IPS-18c (cell line): ENCODE measurements around the gene MPP3.
"Not testable (repeated sequence)": the region's sequence is repeated elsewhere in the genome, so short reads cannot be mapped to it uniquely, and the experiment has no call there.

ENCODE experiments used
- H3K4me3 ChIP-seq: 2 replicates; pipeline ENCODE4 v1.7.0; 2013; ENCODE audit warnings: low read depth, mild to moderate bottlenecking, low read length, moderate library complexity; ENCODE audit not compliant: insufficient read depth
- H3K9me3 ChIP-seq: one replicate; pipeline ENCODE4 v1.6.1; 2013; ENCODE audit warnings: mild to moderate bottlenecking, low read length, moderate library complexity; ENCODE audit not compliant: control insufficient read depth, insufficient read depth

Gene MPP3, protein sequence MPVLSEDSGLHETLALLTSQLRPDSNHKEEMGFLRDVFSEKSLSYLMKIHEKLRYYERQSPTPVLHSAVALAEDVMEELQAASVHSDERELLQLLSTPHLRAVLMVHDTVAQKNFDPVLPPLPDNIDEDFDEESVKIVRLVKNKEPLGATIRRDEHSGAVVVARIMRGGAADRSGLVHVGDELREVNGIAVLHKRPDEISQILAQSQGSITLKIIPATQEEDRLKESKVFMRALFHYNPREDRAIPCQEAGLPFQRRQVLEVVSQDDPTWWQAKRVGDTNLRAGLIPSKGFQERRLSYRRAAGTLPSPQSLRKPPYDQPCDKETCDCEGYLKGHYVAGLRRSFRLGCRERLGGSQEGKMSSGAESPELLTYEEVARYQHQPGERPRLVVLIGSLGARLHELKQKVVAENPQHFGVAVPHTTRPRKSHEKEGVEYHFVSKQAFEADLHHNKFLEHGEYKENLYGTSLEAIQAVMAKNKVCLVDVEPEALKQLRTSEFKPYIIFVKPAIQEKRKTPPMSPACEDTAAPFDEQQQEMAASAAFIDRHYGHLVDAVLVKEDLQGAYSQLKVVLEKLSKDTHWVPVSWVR

GRCh38 chr17:43832976-43833829 is at the start of gene MPP3:
TSS of gene MPP3 (minus strand) at chr17:43833146. CDS start at chr17:43831906, 1,240 bp downstream.
- Histone ChIP-seq H3K9me3 (no peaks in the 10 kb centered on the region), H3K4me3 (peak within 1 kb of the TSS; percentile 73)

DNA sequence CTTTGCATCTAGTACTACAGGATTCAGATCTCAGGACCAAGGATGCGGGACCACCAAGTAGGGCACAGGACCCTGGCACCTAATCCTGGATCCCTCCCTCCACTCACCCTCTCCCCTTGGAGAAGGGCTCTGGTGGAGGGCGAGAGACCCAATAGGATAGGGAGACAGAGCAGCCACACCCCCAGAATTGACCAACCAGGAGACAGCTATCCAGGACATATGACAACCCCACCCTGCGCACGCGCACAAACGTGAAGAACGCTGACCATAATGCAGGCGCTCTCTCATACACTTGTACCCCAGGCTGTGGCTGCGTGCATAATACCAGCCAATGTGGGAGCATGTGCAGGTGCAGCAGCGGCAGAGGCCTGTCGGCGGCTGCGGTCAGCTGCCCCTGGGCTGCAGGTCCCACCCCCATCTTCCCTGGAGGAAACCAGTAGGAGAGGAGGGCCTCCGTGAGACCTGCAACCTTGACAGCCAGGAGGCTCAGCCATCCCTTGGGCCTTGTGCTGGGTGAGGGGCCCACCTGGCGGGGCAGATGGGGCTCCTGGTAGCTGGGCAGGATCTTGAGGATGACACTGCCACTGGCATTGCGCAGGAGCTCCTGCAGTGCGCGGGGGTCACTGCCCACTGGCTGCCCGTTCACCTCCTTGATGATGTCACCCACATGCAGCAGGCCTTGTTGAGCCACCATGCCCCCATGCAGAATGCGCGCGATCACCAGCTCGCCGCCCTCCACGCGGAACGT is 49.0 kb upstream of the MPP3 start:
- Histone ChIP-seq H3K4me3 (no peak overlapping the region), H3K9me3 (no peaks in the 10 kb centered on the region)

DNA sequence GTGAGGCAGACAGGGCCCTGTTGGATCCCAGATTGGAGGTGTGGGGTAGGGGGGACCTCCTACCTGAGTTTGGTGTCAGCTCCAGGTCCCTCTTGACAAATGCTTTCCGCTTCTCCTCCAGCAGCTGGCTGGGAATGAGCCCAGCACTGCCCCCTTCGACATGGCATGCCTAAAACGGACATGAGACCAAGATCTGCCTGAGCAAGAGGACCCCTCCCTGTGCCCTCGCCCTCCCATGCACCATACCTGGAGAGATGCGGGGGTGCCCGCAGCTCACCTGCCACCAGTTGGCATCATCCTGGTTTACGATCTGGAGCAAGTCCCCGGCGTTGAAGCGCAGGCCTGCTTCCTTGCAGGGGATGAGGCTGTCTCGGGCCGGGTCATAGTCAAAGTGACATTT is 48.2 kb upstream of the MPP3 start:
- no peak overlapping the region for H3K4me3 ChIP-seq
- H3K9me3 ChIP-seq, result no peaks in the 10 kb centered on the region

DNA sequence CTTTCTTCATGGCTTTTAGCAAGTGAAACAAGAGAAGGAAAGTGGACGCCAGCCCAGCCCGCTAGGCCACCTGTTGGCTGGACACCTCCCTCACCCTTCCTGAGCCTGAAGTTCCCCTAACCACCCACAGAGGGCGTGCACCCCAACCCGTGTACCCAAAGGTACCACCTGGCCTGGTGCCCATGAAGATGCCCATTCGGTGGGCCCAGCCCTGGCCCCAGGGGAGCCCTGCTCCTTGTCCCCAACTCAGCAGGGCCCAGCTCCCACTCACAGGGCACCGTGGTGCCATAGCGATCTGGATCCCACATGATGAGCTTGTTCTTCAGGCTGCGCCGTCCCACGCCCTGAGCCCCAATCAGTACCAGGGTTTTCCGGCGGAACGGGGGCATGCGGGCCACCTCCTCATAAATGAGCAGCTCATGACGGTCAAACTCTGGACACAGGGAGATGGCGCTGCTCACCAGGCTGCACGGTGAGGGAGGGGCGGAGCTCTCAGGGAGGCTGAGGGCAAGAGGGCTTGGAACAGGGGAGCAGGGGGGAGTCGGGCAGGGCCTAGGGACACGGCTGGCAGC is 47.6 kb upstream of the MPP3 start:
- no peaks in the 10 kb centered on the region for H3K9me3 ChIP-seq
- H3K4me3 ChIP-seq, result no peak overlapping the region

- H3K9me3 ChIP-seq, result no peaks in the 10 kb centered on the region
- H3K4me3 ChIP-seq, result no peak overlapping the region
Observed at GRCh38 chr17:43879723-43880419, 46.9 kb upstream of the MPP3 start.

DNA sequence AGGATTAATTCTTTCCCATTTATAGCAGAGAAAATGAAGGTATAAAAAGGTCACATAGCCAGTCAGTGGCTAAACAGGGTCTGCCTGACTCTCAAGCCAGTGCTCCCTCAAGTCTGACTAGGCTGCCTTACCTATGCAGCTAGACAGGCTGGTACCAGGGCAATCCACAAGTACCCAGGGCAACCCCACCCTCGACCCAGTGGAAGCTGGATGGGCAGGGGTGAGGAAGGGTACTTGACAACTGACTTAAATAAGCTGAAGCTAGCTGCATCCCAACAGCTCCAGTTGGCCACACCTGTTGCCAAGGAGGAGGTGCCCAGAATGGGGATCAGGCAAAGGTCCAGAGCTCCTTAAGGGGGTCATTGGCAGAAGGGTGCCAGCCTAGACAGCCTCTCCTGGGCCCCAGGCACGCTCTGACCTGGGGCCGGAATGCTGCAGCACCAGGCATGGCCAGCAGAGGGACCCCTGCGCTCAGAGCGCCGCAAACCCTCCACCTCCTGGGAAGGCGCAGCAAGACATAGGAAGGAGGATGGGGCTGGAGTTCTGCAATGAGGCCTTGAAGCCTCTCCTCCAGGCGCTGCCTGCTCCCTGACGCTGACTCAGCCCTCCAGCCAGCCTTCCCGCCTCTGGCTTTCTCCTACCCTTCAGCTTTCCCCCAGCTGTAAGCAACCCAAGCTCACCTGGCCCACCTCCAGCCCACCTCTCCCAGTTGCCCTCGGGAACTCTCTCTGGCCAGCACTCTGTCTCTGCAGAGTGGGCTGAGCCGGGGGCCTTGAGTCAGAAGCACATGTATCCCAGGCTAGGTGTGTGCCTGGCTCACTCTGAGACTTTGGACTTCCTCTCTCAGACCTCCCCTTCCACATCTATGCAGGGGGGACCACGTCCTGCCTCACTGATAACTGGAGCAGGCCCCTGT is 45.6 kb upstream of the MPP3 start:
- H3K4me3 ChIP-seq, result no peak overlapping the region

GRCh38 chr17:43877451-43878155 is 44.7 kb upstream of the MPP3 start:
- Histone ChIP-seq H3K4me3 (no peak overlapping the region), H3K9me3 (no peaks in the 10 kb centered on the region)

More for the DNA sequence above, 45.6 kb upstream of the MPP3 start:
- no peaks in the 10 kb centered on the region for H3K9me3 ChIP-seq

- Histone ChIP-seq H3K9me3 (no peaks in the 10 kb centered on the region), H3K4me3 (no peak overlapping the region)
Observed at GRCh38 chr17:43877031-43877430, 44.1 kb upstream of the MPP3 start.

DNA sequence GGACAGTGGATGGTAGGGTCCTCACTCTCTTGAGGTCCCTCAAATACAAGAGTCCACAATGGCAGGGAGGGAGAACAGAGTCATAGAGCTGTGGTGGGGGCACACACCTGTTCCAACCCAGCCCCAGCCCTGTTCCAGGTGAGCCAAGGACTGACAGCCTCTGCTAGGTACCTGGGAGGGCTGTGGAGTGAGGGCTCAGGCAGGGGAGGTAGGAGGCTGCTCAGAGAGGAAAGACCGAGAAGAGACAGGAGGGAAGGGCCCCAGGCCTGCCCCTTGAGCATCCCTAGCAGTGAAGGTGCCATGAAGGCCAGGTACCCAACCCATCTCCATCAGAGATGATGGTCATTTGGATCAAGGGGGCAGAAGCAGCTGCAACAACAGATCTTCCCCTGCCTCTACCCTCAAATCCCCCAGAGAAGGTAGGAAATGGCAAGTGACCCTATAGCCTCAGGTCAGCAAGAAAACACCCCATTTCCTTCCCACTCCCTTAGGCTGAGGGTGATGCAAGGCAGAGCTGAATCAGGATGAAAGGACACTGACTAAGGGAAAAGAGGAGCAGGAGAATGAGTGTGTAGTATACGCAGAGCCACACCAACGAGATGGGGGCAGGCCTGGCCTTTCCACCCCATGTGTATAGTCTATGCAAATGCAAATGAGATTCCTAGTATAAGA is 42.7 kb upstream of the MPP3 start:
- Histone ChIP-seq H3K9me3 (no peaks in the 10 kb centered on the region), H3K4me3 (no peak overlapping the region)

GRCh38 chr17:43874293-43874692 is 41.3 kb upstream of the MPP3 start:
- no peaks in the 10 kb centered on the region for H3K9me3 ChIP-seq
- H3K4me3 ChIP-seq, result no peak overlapping the region

DNA sequence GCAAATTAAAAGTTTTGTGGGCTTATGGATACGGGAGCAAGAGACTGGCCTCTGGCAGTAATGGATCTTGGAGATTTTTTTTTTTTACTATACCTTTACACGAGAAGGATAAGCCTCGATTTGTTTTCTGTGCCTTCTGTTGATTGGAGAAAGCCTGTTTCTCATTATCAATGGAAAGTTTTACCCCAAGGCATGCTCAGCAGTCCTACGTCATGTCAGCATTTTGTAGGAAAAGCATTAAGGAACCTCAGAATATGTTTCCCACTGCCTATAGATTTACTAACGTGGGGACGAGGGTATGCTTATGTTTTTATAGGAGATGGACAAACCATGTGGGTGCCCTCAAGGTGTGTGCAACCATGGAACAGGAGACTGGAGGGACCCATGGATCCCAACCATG is 40.9 kb upstream of the MPP3 start:
- Histone ChIP-seq H3K9me3 (no peaks in the 10 kb centered on the region), H3K4me3 (no peak overlapping the region)

DNA sequence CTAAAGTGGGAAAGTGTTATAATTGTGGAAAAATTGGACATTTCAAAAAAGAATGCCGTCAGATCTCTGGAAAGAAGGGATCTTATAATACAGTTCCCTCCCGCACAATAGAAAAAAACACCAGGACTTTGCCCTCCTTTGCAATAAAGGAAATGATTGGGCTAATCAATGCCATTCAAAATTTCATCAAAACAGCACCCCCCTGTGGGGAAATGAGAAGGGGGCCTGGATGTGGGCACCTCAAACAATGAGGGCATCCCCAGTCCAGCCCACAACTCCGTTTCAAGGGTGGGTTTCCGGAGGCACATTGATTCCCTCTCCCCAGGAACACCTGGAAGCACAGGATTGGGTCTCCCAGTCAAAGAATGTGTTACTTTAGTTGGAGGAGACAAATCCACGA is 40.1 kb upstream of the MPP3 start:
- no peak overlapping the region for H3K4me3 ChIP-seq

DNA sequence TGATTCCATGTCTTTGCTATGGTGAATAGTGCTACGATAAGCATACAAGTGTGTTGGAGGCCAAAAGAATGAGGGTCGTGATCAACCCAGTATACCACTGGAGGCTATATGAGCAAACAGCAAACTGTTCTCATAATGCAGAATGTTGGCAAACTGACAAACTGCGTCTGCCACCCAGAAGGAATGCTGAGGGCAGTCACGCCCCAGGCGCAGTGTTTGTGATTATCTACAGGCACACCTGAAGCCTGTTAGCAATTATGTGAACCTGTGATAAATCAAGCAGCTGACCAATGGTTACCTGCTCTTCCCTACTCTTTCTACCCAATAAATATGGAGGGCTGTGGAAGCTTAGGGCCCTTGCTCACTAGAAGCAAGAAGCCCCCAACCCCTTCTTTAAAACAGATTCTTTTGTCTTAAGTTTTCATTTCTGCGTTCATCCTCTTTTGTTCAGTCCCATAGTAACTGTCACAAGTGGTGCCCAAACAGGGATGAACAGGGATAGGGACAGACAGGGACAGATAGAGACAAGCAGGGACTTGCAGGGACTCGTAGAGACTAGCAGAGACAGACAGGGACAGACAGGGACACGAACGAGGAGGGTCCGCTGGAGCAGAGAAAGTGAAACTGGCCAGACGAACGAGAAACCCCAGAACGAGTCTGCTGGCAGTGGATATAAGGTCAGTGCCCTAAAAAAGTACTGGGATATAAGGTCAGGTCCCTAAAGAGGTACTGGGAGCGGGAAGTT is 39.2 kb upstream of the MPP3 start:
- H3K4me3 ChIP-seq, result no peak overlapping the region

More for the DNA sequence above, 40.1 kb upstream of the MPP3 start:
- no peaks in the 10 kb centered on the region for H3K9me3 ChIP-seq

GRCh38 chr17:43869031-43869430 is 36.1 kb upstream of the MPP3 start:
- H3K4me3 ChIP-seq, H3K9me3 ChIP-seq: not testable (repeated sequence)

More for the DNA sequence above, 39.2 kb upstream of the MPP3 start:
- H3K9me3 ChIP-seq, result no peaks in the 10 kb centered on the region
